LNCAP (cell line): Measurements from ENCODE around the gene GARIN3.

Experiments
- CTCF ChIP-seq: fragments of 450-650 bp; IDR thresholded peaks from 2 replicates; pipeline ENCODE4 v1.5.1; 2017; ENCODE audit warnings: mild to moderate bottlenecking

Gene GARIN3

GRCh38 chr5:157164521-157164920 is 1.5 kb downstream of the GARIN3 start:
- TF ChIP-seq CTCF = no peak

- TF ChIP-seq CTCF = no peak
Observed at GRCh38 chr5:157162919-157163510, 3.0 kb downstream of the GARIN3 start.

DNA sequence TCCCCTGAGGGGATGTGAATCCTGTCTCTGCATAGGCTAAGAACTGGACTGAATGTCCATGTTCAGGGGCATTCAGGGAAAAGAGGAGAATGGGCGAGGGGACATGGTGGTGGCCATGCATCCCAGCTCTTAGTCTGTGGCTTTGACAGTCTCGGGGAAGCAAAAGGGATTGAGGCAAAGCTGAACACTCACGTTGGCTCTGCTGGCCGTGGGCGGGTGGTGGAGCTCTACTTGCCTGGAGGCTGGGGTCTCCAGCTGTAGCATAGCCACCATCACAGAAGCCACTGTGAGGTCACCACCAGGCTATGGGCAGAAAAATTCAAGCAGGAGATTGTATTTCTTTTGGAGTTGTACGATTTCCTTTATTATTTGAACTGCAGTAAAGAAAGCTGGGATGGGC is 4.1 kb downstream of the GARIN3 start:
- TF ChIP-seq CTCF = no peak

GRCh38 chr5:157160001-157160400 is 6.1 kb downstream of the GARIN3 start:
- no peak for TF ChIP-seq CTCF

DNA sequence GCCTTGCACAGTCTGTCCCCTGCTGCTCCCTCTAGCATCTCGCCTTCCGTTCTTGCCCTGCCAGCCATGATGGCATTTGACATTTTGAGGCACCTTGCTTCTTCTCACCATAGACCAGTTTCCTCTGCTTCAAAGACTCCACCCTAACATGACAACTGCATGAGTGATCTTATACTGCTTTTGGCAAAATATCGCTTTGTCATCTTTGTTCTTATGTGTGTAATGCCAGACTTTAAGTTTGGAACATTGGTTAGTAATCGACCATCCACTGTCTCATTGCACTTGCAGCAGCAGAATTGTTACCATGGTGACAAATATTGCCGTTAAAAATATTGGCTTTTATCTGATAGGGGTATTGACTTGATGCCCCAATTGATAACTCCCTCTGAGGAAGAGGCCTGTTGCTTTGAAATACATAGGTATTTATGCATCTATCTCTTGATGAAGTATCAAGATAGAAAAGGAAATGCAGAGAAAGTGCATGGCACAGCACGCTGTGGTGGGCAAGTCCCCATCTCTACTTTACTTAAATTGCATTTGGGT is 6.8 kb downstream of the GARIN3 start:
- TF ChIP-seq CTCF = no peak

GRCh38 chr5:157157293-157157891 is 8.7 kb downstream of the GARIN3 start:
- TF ChIP-seq CTCF = no peak

- no peak for TF ChIP-seq CTCF
Observed at GRCh38 chr5:157155297-157155696, 10.8 kb downstream of the GARIN3 start.

DNA sequence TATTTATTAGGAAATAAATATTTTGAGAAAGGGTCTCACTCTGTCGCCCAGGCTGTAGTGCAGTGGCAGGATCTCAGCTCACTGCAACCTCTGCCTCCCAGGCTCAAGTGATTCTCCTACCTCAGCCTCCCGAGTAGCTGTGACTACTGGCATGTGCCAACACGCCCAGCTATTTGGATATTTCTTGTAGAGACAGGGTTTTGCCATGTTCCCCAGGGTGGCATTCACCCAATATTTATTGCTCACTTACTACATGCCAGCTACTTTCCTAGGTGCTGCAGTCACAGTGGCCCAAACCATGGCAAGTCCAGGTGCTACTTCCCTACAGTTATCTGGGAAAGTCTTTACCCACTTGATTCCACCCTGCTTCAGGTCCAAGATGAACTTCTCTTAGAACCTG is 15.1 kb downstream of the GARIN3 start:
- TF ChIP-seq CTCF = no peak
